CD4-positive, alpha-beta T cell treated with Interleukin-4 for 1 hour (primary cell): Measurements from ENCODE around the gene CCNF.
"Not testable (repeated sequence)": the region's sequence is repeated elsewhere in the genome, so short reads cannot be mapped to it uniquely, and the experiment has no call there.

ENCODE experiments used
- DNase-seq, 2 donors: peaks; one replicate each; pipeline ENCODE4 v3.0.0-alpha.2; 2020 to 2022

The CCNF gene

GRCh38 chr16:2428051-2428783 lies 1.0 kb upstream of the CCNF start:
- DNase-seq: peak; percentile 13 to 16

GRCh38 chr16:2428784-2429033 lies 538 bp upstream of the CCNF start:
- DNase-seq: no peak

DNA sequence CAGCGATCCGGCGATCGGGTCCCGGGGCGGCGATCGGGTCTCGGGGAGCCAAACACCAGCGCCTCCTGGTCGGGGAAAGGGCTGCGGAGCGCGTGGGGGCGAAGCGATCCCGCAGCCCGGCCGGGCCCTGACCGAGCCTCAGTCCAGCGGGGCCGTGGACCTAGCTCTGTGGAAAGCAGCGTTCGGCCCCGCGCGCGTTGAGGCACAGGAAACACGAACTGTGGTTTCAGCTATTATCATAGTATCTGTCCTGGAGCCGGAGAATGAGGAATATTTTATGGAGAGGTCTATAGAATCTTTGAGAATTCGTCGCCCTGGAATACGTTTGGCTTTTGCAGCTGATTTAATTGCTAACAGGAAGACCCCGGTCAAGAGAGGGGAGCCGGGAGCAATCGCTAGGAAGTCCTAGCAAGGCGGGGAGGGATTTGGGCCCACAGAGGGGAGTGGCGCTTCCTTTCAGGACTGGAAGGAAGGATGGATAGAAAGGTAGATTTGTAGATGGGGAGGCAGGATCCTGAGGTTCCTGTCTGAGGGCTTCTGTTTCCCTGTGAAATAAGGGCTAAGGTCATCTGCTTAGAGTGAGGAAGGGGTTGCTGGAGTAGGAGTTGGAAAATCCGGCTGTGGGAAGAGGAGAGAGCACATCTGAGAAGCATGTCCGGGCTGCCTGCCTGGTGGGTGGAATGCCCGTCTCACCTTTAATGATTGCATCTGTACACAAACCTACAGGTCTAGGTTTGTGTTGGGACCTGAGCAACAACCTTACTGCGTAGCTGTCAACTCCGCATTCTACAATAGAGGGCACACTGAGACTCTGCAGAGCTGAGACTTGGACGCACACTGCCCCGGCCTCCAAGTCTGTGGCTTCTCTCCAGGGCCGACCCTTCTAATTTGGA lies 770 bp downstream of the CCNF start:
- DNase-seq: peak in 1 of 2 donors; percentile 35

- DNase-seq: peak in 1 of 2 donors; percentile 5
Measured at GRCh38 chr16:2432286-2432685, 3.0 kb downstream of the CCNF start.

GRCh38 chr16:2432801-2433505 lies 3.7 kb downstream of the CCNF start:
- no peak for DNase-seq

DNA sequence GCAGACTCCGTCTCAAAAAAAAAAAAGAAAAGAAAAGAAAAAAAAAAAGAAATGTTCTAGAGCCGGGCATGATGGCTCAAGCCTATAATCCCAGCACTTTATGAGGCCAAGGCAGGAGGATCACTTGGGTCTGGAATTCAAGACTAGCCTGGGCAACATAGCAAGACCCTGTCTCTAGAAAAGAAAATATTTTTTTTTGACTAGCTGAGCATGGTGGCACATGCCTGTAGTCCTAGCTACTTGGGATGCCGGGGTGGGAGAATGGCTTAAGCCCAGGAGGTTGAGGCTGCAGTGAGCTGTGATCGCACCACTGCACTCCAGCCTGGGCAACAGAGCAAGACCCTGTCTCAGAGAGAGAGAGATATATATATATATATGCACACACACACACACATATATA lies 6.0 kb downstream of the CCNF start:
- DNase-seq: not testable (repeated sequence)

DNA sequence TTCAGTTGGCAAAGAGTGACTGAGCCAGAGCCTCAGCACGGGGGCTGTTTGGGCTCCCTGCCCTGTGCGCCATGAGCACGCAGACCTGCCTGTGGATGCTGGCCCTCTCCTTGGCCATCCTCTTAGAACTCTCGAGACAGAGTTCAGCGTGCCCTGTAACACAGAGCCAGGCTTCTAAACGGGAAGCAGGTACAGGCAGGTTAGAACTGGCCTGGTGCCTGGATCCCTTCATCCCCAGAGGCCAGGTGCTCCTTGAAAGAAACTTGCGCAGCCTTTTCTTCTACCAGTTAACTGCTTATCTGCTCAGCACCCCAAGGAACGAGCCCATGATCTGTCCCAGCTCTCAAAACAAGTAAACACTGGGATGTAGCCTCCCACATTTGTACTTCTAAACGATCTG lies 6.9 kb downstream of the CCNF start:
- DNase-seq: no peak

DNA sequence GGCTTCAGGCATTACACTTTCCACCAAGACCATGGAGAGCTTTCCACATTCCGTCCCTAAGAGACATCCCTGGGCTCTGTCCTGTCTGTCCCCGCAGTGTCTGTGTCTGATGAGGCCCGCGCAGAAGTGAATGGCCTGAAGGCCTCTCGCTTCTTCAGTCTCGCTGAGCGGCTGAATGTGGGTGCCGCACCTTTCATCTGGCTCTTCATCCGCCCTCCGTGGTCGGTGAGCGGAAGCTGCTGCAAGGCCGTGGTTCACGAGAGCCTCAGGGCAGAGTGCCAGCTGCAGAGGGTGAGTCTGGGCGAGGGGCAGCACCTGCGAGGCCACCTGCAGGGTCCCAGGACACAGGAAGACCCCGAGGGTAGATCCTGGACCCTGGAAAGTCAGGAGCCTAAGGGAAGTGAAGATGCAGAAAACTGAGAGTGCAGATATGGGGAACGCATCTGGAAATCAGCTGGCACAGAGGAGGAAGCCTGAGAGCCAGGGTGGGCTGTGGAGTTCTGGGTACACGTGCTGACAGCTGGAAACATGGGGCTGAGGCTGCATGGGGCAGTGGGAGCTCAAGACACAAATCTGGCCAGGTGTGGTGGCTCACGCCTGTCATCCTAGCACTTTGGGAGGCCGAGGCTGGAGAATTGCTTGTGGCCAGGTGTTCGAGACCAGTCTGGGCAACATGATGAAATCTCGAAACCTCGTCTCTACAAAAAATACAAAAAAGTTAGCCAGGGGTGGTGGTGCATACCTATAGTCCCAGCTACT lies 8.0 kb downstream of the CCNF start:
- no peak for DNase-seq

DNA sequence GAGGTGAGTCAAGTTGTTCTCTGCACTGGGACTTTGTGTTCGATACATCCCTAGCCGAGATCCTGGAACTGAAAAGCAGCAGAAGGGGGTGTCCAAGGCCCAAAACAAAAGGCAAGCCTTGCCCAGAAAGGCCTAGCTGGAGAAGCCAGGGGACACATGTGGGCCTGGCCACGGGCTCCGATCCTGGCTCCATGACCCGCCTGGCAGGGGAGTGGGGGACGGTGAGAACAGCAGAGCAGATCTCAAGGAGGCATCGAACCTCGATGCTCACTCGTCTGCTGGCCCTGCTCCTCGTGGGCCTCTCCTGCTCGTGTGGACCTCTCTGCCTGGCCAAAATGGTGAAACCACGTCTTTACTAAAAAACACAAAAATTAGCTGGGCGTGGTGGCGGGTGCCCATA lies 8.9 kb downstream of the CCNF start:
- DNase-seq: no peak

- DNase-seq: no peak
Measured at GRCh38 chr16:2439598-2439997, 10.4 kb downstream of the CCNF start.

- not testable (repeated sequence) for DNase-seq
Measured at GRCh38 chr16:2441143-2441804, 12.0 kb downstream of the CCNF start.

DNA sequence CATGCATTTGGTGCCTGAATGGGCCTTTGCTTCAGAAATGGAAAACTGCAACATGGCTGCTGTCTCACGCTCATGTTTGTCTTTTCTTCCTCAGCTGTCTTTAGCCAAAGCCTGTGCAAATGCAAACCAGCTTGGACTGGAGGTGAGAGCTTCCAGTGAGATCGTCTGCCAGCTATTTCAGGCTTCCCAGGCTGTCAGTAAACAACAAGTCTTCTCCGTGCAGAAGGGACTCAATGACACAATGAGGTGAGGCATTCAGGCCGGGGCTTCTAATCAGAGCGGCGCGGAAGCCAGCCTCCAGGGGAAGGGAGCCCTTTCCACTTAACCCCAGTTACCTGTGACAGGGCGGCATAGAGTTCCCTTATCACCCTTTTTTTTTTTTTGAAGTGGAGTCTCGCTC lies 14.3 kb downstream of the CCNF start:
- no peak for DNase-seq

DNA sequence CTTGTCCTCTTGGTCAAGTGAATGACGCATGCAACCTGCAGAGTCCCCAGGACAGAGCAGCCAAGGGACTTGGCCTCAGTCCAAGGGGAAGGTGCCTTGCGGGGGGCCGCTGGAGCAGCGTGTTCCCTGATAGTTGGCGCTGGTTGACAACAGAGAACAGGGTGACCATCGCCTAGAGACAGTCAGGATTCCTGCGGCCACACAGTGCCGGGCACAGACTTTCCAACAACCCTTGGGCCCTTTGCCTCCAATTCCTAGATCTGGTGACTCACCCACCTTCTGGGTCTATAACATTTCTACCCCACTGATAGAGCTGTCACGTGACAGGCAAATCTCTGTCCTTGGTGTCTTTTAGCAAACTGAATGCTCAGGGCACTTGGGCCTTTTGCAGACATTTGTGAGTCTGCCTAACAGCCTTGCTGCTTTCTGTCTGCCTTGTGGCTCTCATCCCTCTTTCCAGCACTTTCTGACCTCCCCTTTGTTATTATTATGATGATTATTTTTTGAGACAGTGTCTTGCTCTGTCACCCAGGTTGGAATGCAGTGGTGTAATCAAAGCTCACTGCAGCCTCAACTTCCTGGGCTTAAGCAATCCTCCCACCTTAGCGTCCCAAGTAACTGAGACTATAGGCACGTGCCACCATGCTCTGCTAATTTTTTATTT lies 18.8 kb downstream of the CCNF start:
- no peak for DNase-seq

- no peak for DNase-seq
Measured at GRCh38 chr16:2449118-2449517, 19.9 kb downstream of the CCNF start.

- DNase-seq: no peak
Measured at GRCh38 chr16:2450535-2450934, 21.3 kb downstream of the CCNF start.

DNA sequence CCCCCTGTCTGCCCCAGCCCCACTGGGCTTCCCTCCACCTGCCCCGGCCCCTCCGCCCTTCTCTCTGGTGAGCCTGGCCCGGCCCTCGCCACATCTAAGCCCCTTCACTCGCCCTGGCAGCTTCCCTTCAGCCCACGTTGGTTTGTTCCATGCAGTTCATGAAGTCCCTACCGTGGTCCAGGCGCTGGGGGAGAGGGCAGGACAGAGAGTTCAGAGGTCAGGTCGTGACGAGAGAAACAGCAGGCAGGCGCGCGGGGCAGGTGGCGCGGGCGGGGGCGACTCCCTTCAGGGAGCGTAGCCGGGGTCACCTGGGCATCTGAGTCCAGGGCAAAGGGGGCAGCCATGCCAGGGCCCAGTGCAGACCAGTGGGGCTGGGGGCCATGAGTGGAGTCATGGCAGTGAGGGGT lies 21.7 kb downstream of the CCNF start:
- DNase-seq: no peak

GRCh38 chr16:2451851-2452320 lies 22.6 kb downstream of the CCNF start:
- no peak for DNase-seq

GRCh38 chr16:2452650-2453049 lies 23.4 kb downstream of the CCNF start:
- no peak for DNase-seq

DNA sequence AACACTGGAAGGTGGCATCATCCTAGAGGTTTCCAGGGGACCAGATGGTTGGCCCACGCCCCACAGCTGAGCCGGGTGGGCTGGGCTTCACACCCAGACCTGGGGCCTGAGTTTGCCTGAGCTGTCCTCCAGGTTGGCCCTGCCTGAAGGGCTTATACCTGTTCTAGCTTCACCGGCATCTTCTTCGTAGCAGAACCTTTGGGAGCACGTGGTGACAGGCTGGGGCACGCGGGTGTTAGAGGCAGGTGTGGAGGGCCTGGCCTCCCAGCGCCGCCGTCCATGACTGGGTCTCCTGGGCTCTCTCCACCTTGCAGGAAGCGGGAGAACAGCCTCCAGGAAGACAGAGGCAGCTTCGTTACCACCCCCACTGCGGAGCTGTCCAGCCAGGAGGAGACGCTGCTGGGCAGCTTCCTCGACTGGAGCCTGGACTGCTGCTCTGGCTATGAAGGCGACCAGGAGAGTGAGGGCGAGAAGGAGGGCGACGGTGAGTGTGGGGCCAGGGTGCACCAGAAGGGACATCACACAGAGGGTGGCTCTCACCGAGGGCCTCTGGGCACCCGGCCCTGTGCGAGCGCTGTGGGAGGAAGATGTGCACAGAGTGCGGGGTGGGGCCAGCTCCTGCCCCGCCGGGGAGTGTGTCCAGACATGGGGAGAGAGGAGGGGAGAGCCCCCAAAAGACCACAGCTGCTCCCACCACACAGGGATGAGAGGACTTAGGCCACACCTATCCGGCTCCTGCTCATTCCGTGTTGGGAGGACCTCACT lies 26.0 kb downstream of the CCNF start:
- DNase-seq: no peak

DNA sequence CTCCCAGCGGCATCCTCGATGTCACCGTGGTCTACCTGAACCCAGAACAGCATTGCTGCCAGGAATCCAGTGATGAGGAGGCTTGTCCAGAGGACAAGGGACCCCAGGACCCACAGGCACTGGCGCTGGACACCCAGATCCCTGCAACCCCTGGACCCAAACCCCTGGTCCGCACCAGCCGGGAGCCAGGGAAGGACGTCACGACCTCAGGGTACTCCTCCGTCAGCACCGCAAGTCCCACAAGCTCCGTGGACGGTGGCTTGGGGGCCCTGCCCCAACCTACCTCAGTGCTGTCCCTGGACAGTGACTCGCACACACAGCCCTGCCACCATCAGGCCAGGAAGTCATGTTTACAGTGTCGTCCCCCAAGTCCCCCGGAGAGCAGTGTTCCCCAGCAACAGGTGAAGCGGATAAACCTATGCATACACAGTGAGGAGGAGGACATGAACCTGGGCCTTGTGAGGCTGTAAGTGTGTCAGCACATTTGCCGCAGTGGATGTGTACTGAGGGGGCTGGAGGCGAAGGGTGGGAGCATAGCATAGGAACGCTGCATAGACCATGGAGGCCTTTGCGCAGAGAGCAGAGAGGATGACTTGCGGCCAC lies 27.4 kb downstream of the CCNF start:
- DNase-seq: no peak

- no peak for DNase-seq
Measured at GRCh38 chr16:2457267-2457666, 28.0 kb downstream of the CCNF start.
